Heart right ventricle (tissue), 16 donors: Measurements from ENCODE around the gene FHAD1. TPM values are rescaled to one million over a fixed set of nuclear protein-coding genes. Genes with fewer than 3 reads are reported as not detected.

Source experiments
- ATAC-seq, 8 donors: fragments of 200-7000 bp; cut with Tn5 transposase; one replicate each; pipeline ENCODE4 v1.9.1; 2020; ENCODE audit warnings: mild to moderate bottlenecking in 8 of 8, moderate library complexity in 8 of 8, moderate number of reproducible peaks in 1 of 8
- DNase-seq, 2 donors: peaks; one replicate each; pipeline ENCODE4 v3.0.0-alpha.2; 2020
- H3K27ac ChIP-seq, 10 donors: fragments of 200-600 bp; sonication (generic) in 2 of 10; one replicate each; pipeline versions ENCODE4 v1.5.0 to v1.8.0; 2020 to 2022; ENCODE audit warnings: mild to moderate bottlenecking in 3 of 10
- H3K27me3 ChIP-seq, 7 donors: fragments of 200-600 bp; one replicate each; pipeline ENCODE4 v1.8.0; 2021 to 2022; ENCODE audit warnings: mild to moderate bottlenecking in 2 of 7
- H3K36me3 ChIP-seq, 9 donors: fragments of 200-600 bp; sonication (generic) in 1 of 9; one replicate each; pipeline versions ENCODE4 v1.5.0 to v1.8.0; 2020 to 2022; ENCODE audit warnings: mild to moderate bottlenecking in 2 of 9
- H3K4me1 ChIP-seq, 9 donors: fragments of 200-600 bp; sonication (generic) in 1 of 9; one replicate each; pipeline versions ENCODE4 v1.5.0 to v1.8.0; 2020 to 2022; ENCODE audit warnings: mild to moderate bottlenecking in 4 of 9
- H3K4me3 ChIP-seq, 10 donors: fragments of 200-600 bp; sonication (generic) in 2 of 10; one replicate each; pipeline versions ENCODE4 v1.5.0 to v1.8.0; 2020 to 2022; ENCODE audit warnings: mild to moderate bottlenecking in 7 of 10, moderate library complexity in 2 of 10
- H3K9me3 ChIP-seq, 11 donors: fragments of 200-600 bp in 10 of 11; sonication (generic) in 2 of 11; one replicate each; pipeline versions ENCODE4 v1.5.0 to v1.8.0; 2013 to 2022; ENCODE audit warnings: mild to moderate bottlenecking in 2 of 11, control low read depth in 1 of 11, moderate library complexity in 1 of 11
- CTCF ChIP-seq, 9 donors: fragments of 200-600 bp; sonication (generic) in 2 of 9; IDR thresholded peaks; one replicate each; pipeline versions ENCODE4 v1.5.0 to v1.8.0; 2021 to 2022; ENCODE audit warnings: antibody characterized with exemption in 9 of 9, mild to moderate bottlenecking in 5 of 9, moderate library complexity in 1 of 9
- WGBS, 2 donors: extraction: QIAGEN DNeasy Blood & Tissue Kit; methylation state at CpG; one replicate each; pipeline ENCODE4 v1.1.7; 2013; ENCODE audit warnings: inconsistent platforms in 1 of 2; 5-methylcytosine and 5-hydroxymethylcytosine counted together
- intact Hi-C, 10 donors: fragments of 100-400 bp; cut with DNase I; formaldehyde crosslinking; loops; one replicate each; pipeline versions ENCODE4 v1.11.1 to v1.14.2; 2022
- polyA plus RNA-seq, 2 donors: library from polyadenylated mRNA; stranded (reverse); fragments of 200-250 nt; gene quantifications; one replicate each; pipeline ENCODE4 v1.2.3, GENCODE V29; 2013
- total RNA-seq, 10 donors: library from RNA; stranded (reverse); fragmentation: NEBNext Ultra II Directional in 3 of 10; extraction: Animal tissue kit (Norgen Biotek cat#: 25700) in 3 of 10; gene quantifications; one replicate each; pipeline versions ENCODE4 v1.2.1 to v1.2.4, GENCODE V29; 2021 to 2023
- donor health status: Arrhythmogenic right ventricular cardiomyopathy.
- donor health status: ischemic (EF 13 %, LVEDD 7.1; RV severe dilation, severe dysfunction).
- donor health status: healthy with polysubstance abuse.
- donor health status: DM: no; HTN: yes; CAD: no.
- donor health status: DM: no; HTN: no; CAD: no.
- donor health status: ischemic (EF 25% LVEDD 6.9; RV normal size, moderate dysfunction).
- donor health status: ischemic (EF 25% LVEDD 5.7; RV mildly dilated, moderate dysfunction).
- donor health status: healthy.
- donor health status: DM: yes; HTN: yes; CAD: no.
- donor health status: Ischemic cardiomyopathy.
- donor health status: ischemic (EF 35%, LVEDD 5.7; RV mildly dilated, moderate dysfunction).
- donor health status: nonischemic (EF 11% LVEDD 7.7; RV severe dilation, severe dysfunction).
- donor health status: DM: yes; HTN: yes; CAD: no.
- donor health status: PGD.
- donor health status: ischemic (EF 29% LVEDD 5.4; RV normal size, mild dysfunction).
- donor health status: nonischemic (EF 23%, LVEDD 6.1; RV moderate dilation, normal function).

FHAD1 gene
- total and polyA plus RNA-seq, 12 donors = 0.06 to 1.0 (median 0.12) TPM; not detected in 5

- no peaks in the 10 kb centered on the region for H3K9me3 ChIP-seq
- no peaks in the 10 kb centered on the region for H3K27me3 ChIP-seq
- H3K27ac ChIP-seq = peak overlapping the region in 1 of 10 donors; percentile 13
- intact Hi-C loops = no loop called here
- H3K36me3 ChIP-seq = peaks cover 0 to 26% (median 0%) of the 10 kb centered on the region in 9 donors
- TF ChIP-seq CTCF (IDR thresholded peaks at IDR 0.05) = no peak
- no peak overlapping the region for H3K4me3 ChIP-seq
- 70 to 73% methylated on average over 18 of the region's 18 CpGs for WGBS, 2 donors
- DNase-seq = no peak
- H3K4me1 ChIP-seq = peaks cover 5 to 89% (median 52%) of the 10 kb centered on the region in 9 donors
- no peak for ATAC-seq
Observed at GRCh38 chr1:15418806-15419515, 171.9 kb downstream of the FHAD1 start.

GRCh38 chr1:15420853-15421465 lies 173.9 kb downstream of the FHAD1 start:
- TF ChIP-seq CTCF (IDR thresholded peaks at IDR 0.05) = no peak
- no peak for DNase-seq
- Histone ChIP-seq H3K36me3 (peaks cover 0 to 22% (median 0%) of the 10 kb centered on the region in 9 donors), H3K27ac (no peak overlapping the region), H3K4me3 (no peak overlapping the region), H3K27me3 (no peaks in the 10 kb centered on the region), H3K4me1 (peaks cover 5 to 78% (median 32%) of the 10 kb centered on the region in 9 donors), H3K9me3 (no peaks in the 10 kb centered on the region)
- WGBS, 2 donors = 84 to 85% methylated on average over 8 of the region's 8 CpGs
- intact Hi-C loops = no loop called here
- no peak for ATAC-seq

GRCh38 chr1:15422871-15423270 lies 175.8 kb downstream of the FHAD1 start:
- H3K4me1 ChIP-seq = peaks cover 13 to 76% (median 24%) of the 10 kb centered on the region in 9 donors
- H3K9me3 ChIP-seq = no peaks in the 10 kb centered on the region
- H3K4me3 ChIP-seq = no peak overlapping the region
- intact Hi-C loops = no loop called here
- 95 to 97% methylated on average over 8 of the region's 8 CpGs for WGBS, 2 donors
- H3K27ac ChIP-seq = no peak overlapping the region
- no peak for ATAC-seq
- no peaks in the 10 kb centered on the region for H3K27me3 ChIP-seq
- no peak for DNase-seq
- no peak for TF ChIP-seq CTCF (IDR thresholded peaks at IDR 0.05)
- peaks cover 0 to 41% (median 0%) of the 10 kb centered on the region in 9 donors for H3K36me3 ChIP-seq

- no peaks in the 10 kb centered on the region for H3K9me3 ChIP-seq
- H3K4me1 ChIP-seq = peaks cover 13 to 72% (median 22%) of the 10 kb centered on the region in 9 donors
- DNase-seq = no peak
- 87 to 91% methylated on average over 11 of the region's 11 CpGs for WGBS, 2 donors
- no peaks in the 10 kb centered on the region for H3K27me3 ChIP-seq
- no peak for TF ChIP-seq CTCF (IDR thresholded peaks at IDR 0.05)
- no peak for ATAC-seq
- peaks cover 0 to 48% (median 0%) of the 10 kb centered on the region in 9 donors for H3K36me3 ChIP-seq
- H3K4me3 ChIP-seq = no peak overlapping the region
- H3K27ac ChIP-seq = no peak overlapping the region
- intact Hi-C loops = no loop called here
Observed at GRCh38 chr1:15423355-15424077, 176.5 kb downstream of the FHAD1 start.
